Measurements from ENCODE around the gene OTUB2.

GRCh38 chr14:94020267-94020666 is 5.9 kb upstream of the OTUB2 start:
- TF ChIP-seq EZH2 (IDR thresholded peaks at IDR 0.05; ENCODE audit: insufficient read depth, poor library complexity, severe bottlenecking), result no peak
- no peak for TF ChIP-seq EZH2phosphoT487 (IDR thresholded peaks at IDR 0.05; ENCODE audit: insufficient read depth, low read depth)
